Esophagus squamous epithelium (tissue), 5 donors: ENCODE measurements around the gene GRK1. TPM values are rescaled to one million over a fixed set of nuclear protein-coding genes. Genes with fewer than 3 reads are reported as not detected.

Experiments used
- DNase-seq: peaks from one replicate; lab custom pipeline; 2025; lab: John Stamatoyannopoulos, UW
- H3K27ac ChIP-seq, 4 donors: fragments of 200-600 bp; sonication (generic); one replicate each; pipeline ENCODE4 v1.5.1; 2016 to 2019; ENCODE audit warnings: mild to moderate bottlenecking in 1 of 4
- H3K27me3 ChIP-seq, 4 donors: fragments of 200-600 bp; sonication (generic); 1 replicate in 3 of 4; 2 replicates in 1 of 4; pipeline versions ENCODE4 v1.5.1 to v1.6.0; 2017 to 2021; ENCODE audit warnings: antibody characterized with exemption in 1 of 4
- H3K36me3 ChIP-seq, 3 donors: fragments of 200-600 bp; sonication (generic); one replicate each; pipeline ENCODE4 v1.5.1; 2016 to 2019
- H3K4me1 ChIP-seq, 3 donors: fragments of 200-600 bp; sonication (generic); one replicate each; pipeline ENCODE4 v1.5.1; 2017 to 2019
- H3K4me3 ChIP-seq, 4 donors: fragments of 200-600 bp; sonication (generic); 1 replicate in 3 of 4; 2 replicates in 1 of 4; pipeline ENCODE4 v1.5.1; 2016 to 2019; ENCODE audit warnings: mild to moderate bottlenecking in 2 of 4, moderate library complexity in 1 of 4
- H3K9me3 ChIP-seq, 3 donors: fragments of 200-600 bp; sonication (generic); one replicate each; pipeline ENCODE4 v1.5.1; 2016 to 2019
- CTCF ChIP-seq, 6 experiments: fragments of 450-650 bp in 4 of 6; fragments of 200-600 bp in 2 of 6; sonication (generic) in 2 of 6; IDR thresholded peaks; one replicate each; pipeline ENCODE4 v1.5.1; 2016 to 2019; ENCODE audit warnings: antibody characterized with exemption in 6 of 6, mild to moderate bottlenecking in 4 of 6, moderate library complexity in 4 of 6
- POLR2A ChIP-seq, 4 donors: fragments of 450-650 bp; IDR thresholded peaks; one replicate each; pipeline ENCODE4 v1.6.1; 2017; ENCODE audit warnings: antibody characterized with exemption in 4 of 4, mild to moderate bottlenecking in 4 of 4, moderate library complexity in 3 of 4
- WGBS, 2 donors: methylation state at CpG; one replicate each; pipeline ENCODE4 v1.1.5; 2018; 5-methylcytosine and 5-hydroxymethylcytosine counted together
- intact Hi-C: fragments of 100-400 bp; cut with DNase I; formaldehyde crosslinking; loops from one replicate; pipeline ENCODE4 v1.15.0; 2022
- total RNA-seq, 4 donors: library from RNA; depleted of rRNA; stranded (reverse); fragments of >200 nt; gene quantifications; one replicate each; pipeline ENCODE4 v1.1.0, GENCODE V29; 2016
- donor health status: DM: yes; HTN: yes; CAD: no.

The GRK1 gene
- total RNA-seq, 4 donors from 2014 or later: not detected

- Histone ChIP-seq H3K9me3 (no peaks in the 10 kb centered on the region), H3K27ac (no peak overlapping the region), H3K4me1 (peaks cover 0 to 12% (median 0%) of the 10 kb centered on the region in 3 donors), H3K27me3 (peaks cover 0 to 37% (median 2%) of the 10 kb centered on the region in 4 donors), H3K36me3 (no peaks in the 10 kb centered on the region), H3K4me3 (no peak overlapping the region)
- WGBS, 2 donors: 80% methylated on average over 6 to 8 of the region's 32 CpGs
- no peak for DNase-seq
- TF ChIP-seq POLR2A (IDR thresholded peaks at IDR 0.05): no peak
- TF ChIP-seq CTCF (IDR thresholded peaks at IDR 0.05): no peak
- intact Hi-C loops: no loop called here
These were observed 64.5 kb downstream of the GRK1 start for GRCh38 chr13:113731192-113732175.

GRCh38 chr13:113732176-113732960 is 65.3 kb downstream of the GRK1 start:
- Histone ChIP-seq H3K9me3 (no peaks in the 10 kb centered on the region), H3K4me1 (peaks cover 0 to 8% (median 0%) of the 10 kb centered on the region in 3 donors), H3K4me3 (no peak overlapping the region), H3K27ac (no peak overlapping the region), H3K27me3 (peaks cover 0 to 43% (median 2%) of the 10 kb centered on the region in 4 donors), H3K36me3 (no peaks in the 10 kb centered on the region)
- DNase-seq: no peak
- 66% methylated on average over 12 of the region's 29 CpGs; no CpG with 5 or more reads in 1 of the 2 donors for WGBS, 2 donors
- intact Hi-C loops: no loop called here
- TF ChIP-seq CTCF (IDR thresholded peaks at IDR 0.05): no peak
- no peak for TF ChIP-seq POLR2A (IDR thresholded peaks at IDR 0.05)

- Histone ChIP-seq H3K27me3 (peaks cover 0 to 51% (median 2%) of the 10 kb centered on the region in 4 donors), H3K4me1 (peaks cover 0 to 8% (median 0%) of the 10 kb centered on the region in 3 donors), H3K27ac (no peak overlapping the region), H3K36me3 (no peaks in the 10 kb centered on the region), H3K9me3 (no peaks in the 10 kb centered on the region), H3K4me3 (no peak overlapping the region)
- 84 to 90% methylated on average over 33 to 34 of the region's 55 CpGs for WGBS, 2 donors
- intact Hi-C loops: no loop called here
- TF ChIP-seq CTCF (IDR thresholded peaks at IDR 0.05): no peak
- TF ChIP-seq POLR2A (IDR thresholded peaks at IDR 0.05): no peak
- no peak for DNase-seq
These were observed 66.2 kb downstream of the GRK1 start for GRCh38 chr13:113732961-113733950.

GRCh38 chr13:113734099-113734825 is 67.2 kb downstream of the GRK1 start:
- DNase-seq: no peak
- Histone ChIP-seq H3K27ac (no peak overlapping the region), H3K36me3 (no peaks in the 10 kb centered on the region), H3K9me3 (no peaks in the 10 kb centered on the region), H3K4me3 (no peak overlapping the region), H3K4me1 (peaks cover 0 to 5% (median 0%) of the 10 kb centered on the region in 3 donors), H3K27me3 (peaks cover 0 to 48% (median 2%) of the 10 kb centered on the region in 4 donors)
- TF ChIP-seq CTCF (IDR thresholded peaks at IDR 0.05) (no peak), POLR2A (IDR thresholded peaks at IDR 0.05) (no peak)
- intact Hi-C loops: no loop called here
- 73 to 84% methylated on average over 17 to 23 of the region's 26 CpGs for WGBS, 2 donors
